ENCODE data around the gene MYOF.
"Not testable (repeated sequence)": the region's sequence is repeated elsewhere in the genome, so short reads cannot be mapped to it uniquely, and the experiment has no call there.

The MYOF gene

GRCh38 chr10:93383562-93383981, 98.6 kb downstream of the MYOF start:
- no peak for DNase-seq

DNA sequence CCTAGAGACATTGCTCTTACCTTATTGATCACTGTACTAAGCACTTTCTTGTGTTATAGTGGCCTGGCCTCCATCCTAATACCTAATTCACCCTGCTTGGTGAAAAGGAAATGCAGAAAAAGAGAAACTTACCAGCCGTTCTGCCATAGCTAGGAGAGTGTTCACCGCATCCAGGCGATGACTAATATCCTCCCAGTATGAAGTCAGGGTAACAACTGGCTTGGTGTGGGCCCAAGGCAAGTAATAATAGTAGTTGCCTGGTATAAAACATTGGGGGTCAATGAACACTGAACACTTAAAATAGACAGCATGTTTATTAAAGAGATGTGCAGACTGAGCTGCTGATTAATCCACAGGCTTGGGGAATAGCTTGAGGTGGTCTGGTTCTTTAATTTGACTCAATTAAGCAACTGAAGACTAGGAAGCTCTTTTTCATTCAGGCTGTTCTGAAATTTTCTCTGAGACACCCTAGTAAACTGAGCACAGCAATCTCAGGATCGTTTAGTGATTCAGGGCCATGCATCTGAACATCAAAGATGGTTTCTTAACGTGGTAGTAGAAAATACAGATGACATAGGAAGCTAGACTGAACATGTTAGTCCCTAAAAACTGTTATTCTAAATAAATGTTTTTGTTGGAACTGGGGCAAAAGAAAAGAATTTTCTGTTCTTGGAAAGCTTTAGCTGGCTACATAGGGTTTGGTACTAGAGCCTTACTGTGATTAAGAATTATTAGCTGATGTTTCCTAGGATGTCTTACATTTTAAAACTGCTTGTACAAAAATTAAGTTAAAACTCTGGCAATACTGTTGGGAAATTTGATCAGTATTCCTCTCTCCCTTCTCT, 102.2 kb downstream of the MYOF start:
- peak; percentile 20 for DNase-seq

GRCh38 chr10:93378997-93379730, 103.0 kb downstream of the MYOF start:
- DNase-seq = no peak

DNA sequence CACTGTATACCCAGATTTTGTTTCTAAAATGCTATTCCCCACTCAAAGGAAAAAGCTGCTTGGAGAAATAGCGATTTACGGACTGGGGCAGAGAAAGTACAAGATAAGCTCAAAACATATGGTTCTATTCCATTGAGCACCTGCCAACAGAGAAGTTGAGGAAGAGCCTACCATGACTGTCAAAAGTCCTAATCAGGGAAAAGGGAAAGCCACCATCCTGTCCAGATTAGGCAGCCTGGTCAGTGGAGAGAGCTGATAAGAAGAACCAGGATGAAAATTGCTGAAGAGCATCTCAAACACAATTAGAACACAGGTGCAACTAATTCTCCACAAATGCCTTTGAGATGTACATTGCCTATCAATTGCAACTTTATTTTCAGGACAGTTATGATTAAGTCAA, 104.1 kb downstream of the MYOF start:
- no peak for DNase-seq

- DNase-seq = peak; percentile 79
Measured at GRCh38 chr10:93376372-93377293, 105.5 kb downstream of the MYOF start.

- DNase-seq = no peak
Measured at GRCh38 chr10:93370961-93371360, 111.2 kb downstream of the MYOF start.

- DNase-seq = no peak
Measured at GRCh38 chr10:93369588-93370164, 112.5 kb downstream of the MYOF start.

DNA sequence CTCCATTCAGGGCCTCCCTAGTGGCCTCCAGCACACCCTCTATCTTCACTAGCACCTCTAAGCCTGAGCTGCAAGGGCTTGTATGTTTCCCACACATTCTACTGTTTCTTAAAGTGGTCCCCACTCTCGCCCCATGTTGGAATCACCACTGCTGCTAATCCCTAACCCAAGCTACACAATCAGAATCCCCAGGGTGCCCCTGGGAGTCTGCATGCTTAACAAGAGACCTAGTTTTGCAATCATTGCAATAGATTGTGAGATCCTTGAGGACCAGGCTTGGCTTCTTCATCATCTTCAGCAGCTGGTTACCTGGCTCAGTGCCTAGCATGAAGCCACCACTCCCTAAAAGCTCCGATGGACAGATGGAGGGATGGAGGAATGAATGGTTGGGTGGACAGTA, 113.9 kb downstream of the MYOF start:
- DNase-seq = no peak

GRCh38 chr10:93367664-93368063, 114.5 kb downstream of the MYOF start:
- DNase-seq = no peak

DNA sequence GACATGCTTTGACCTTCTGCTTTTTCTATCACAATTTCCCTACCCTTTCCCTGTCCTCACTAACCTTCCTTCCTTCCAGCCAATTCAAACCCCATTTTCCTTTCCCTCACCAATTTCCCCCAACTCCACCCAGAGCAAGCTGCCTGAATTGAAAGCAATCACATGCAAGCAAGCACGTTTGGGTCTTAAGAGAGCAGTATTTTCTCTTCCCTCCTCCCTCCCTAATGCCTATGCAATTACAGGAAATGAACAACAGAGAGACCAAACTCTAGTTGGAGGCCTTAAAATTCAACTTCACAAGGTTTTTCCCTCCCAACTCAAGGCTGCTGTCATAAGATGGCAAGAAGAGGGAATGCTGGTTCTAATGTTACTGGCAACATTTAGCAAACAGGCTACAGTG, 117.2 kb downstream of the MYOF start:
- DNase-seq = no peak

GRCh38 chr10:93363891-93364648, 118.1 kb downstream of the MYOF start:
- no peak for DNase-seq

- not testable (repeated sequence) for DNase-seq
Measured at GRCh38 chr10:93358398-93358797, 123.7 kb downstream of the MYOF start.

GRCh38 chr10:93357680-93358079, 124.5 kb downstream of the MYOF start:
- peak; percentile 30 for DNase-seq

DNA sequence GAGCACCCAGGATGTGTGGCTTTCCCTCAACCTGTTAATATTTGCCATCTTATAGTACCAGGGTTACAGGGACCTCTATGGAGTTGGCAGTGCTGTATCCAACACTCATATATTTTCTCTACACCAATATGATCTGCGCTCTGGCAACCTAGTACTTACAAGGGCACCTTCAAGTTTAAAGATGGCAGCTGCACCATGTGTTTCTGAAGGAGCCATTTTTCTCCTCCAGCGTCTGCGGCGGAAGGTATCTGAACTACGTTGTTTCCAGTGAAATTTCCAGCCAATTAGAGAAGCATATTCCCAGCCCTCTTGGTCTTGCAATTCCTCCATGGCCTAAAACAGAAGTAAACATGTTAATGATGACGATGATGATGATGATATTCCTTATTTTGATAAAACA, 125.6 kb downstream of the MYOF start:
- DNase-seq = no peak

DNA sequence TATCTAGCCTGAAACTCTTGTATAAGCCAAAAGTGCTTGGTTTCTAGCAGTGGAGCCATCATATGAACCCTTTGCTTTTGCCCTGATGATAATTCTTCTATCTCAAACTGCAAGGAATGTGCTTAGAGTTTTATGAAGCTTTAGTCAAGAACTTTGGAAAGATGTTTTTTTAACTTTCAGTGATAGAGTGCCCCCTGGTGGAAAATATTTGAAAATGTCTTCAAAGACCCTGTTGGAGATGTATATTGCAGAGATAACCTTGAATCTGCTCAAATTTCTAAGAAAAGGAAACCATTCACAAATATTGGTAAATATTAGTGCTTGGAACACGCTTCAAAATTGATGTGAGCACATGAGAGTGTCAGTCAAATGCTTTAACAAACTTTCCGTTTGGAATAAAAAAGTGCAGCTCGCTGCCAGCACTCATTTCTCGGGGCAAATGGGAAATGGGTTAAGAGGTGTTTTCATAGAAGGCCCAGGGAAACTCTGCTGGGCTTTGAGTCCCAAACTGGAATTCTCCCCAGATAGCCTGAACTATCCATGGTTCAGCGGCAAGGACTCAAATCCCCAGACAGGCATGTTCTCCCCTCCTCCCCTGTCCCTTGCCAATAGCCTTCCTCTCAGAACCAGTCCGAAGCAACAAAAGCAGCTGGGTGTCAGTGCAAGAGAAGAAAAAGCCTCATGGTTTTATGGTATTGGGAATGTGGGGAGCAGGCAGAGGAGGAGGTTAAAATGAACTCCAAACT, 129.3 kb downstream of the MYOF start:
- peak; percentile 45 for DNase-seq

DNA sequence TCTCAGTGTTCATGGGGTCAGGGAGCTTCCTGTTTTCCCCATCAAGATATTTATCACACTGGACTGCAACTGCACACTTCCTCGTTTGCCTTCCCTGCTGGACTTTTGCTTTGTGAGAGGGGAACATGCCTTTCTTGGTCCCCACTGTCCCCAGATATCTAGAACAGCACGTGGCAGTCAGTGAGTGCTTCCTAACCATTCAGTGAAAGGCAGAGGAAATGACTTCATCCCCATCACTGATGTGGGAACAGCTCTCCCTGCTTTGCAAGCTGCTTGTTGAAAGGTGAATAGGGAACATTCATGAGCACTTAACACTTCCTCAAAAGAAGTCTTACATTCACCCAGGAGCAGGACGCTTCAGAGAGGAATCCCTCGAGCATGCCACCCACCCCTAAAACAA, 135.4 kb downstream of the MYOF start:
- no peak for DNase-seq

GRCh38 chr10:93346108-93346507, 136.0 kb downstream of the MYOF start:
- no peak for DNase-seq

- no peak for DNase-seq
Measured at GRCh38 chr10:93344691-93345090, 137.4 kb downstream of the MYOF start.

- no peak for DNase-seq
Measured at GRCh38 chr10:93342921-93343320, 139.2 kb downstream of the MYOF start.

GRCh38 chr10:93342366-93342765, 139.8 kb downstream of the MYOF start:
- no peak for DNase-seq

DNA sequence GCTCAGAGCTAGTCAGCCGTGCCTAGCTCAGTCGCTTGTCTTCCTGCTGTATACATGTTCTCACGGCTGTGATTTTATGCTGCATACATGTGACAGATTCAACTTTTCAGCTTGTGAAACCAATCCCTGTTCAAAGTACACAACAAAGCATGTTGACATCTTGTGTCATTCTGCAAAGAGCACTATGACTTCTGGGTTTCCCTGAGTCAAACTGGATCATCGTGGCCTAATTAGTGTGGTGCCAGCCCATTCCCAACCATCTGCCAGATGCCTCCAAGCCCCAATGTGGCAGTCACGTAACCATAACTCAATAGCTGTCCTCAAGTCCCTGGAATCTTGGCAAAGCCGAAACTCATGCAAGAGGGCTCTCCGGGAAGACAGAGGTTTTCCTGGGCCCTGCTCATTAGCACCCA, 144.8 kb downstream of the MYOF start:
- no peak for DNase-seq
